VCaP (cell line): ENCODE results near the gene HOXB2.

Source experiments
- H3K27ac ChIP-seq: fragments of 450-650 bp; 2 replicates; pipeline ENCODE4 v1.5.1; 2017
- CTCF ChIP-seq: fragments of 450-650 bp; conservative IDR thresholded peaks from 2 replicates; pipeline ENCODE4 v1.5.1; 2017; ENCODE audit warnings: mild to moderate bottlenecking, moderate library complexity

HOXB2 gene

GRCh38 chr17:48545022-48545375 lies at the start of gene HOXB2:
HOXB2 (minus strand) TSS chr17:48545109; CDS start chr17:48544911, 198 bp downstream.
- TF ChIP-seq CTCF, result no peak
- H3K27ac ChIP-seq, result no peak within 1 kb of the TSS; the same call in 1 of the 2 replicates

GRCh38 chr17:48593840-48594537 lies 49.1 kb upstream of the HOXB2 start:
- TF ChIP-seq CTCF, result peak; percentile 91
- no peak overlapping the region for H3K27ac ChIP-seq

- no peak within 1 kb of the TSS for H3K27ac ChIP-seq
Measured at GRCh38 chr17:48593126-48593829, 48.4 kb upstream of the HOXB2 start, which contains the start of gene HOXB5. HOXB5 (minus strand) TSS chr17:48593779; CDS start chr17:48593682, 97 bp downstream.

GRCh38 chr17:48592577-48592976 lies 47.7 kb upstream of the HOXB2 start:
- TF ChIP-seq CTCF, result no peak
- H3K27ac ChIP-seq, result no peak overlapping the region

More at GRCh38 chr17:48593126-48593829, 48.4 kb upstream of the HOXB2 start, which contains the start of gene HOXB5:
- no peak for TF ChIP-seq CTCF

- no peak for TF ChIP-seq CTCF
- no peak overlapping the region for H3K27ac ChIP-seq
Measured at GRCh38 chr17:48592057-48592514, 47.2 kb upstream of the HOXB2 start.

- no peak for TF ChIP-seq CTCF
Measured at GRCh38 chr17:48591255-48592056, 46.5 kb upstream of the HOXB2 start.

More at GRCh38 chr17:48591255-48592056, 46.5 kb upstream of the HOXB2 start:
- no peak overlapping the region for H3K27ac ChIP-seq
